Thyroid gland (tissue), 4 donors: ENCODE data around the gene C1orf52. TPM values are rescaled to one million over a fixed set of nuclear protein-coding genes. Genes with fewer than 3 reads are reported as not detected.
"Not testable (repeated sequence)": the region's sequence is repeated elsewhere in the genome, so short reads cannot be mapped to it uniquely, and the experiment has no call there.

Source experiments
- DNase-seq, 2 donors: peaks; one replicate each; pipeline ENCODE4 v3.0.0-alpha.2; 2019
- H3K27ac ChIP-seq, 3 donors: fragments of 200-600 bp; sonication (generic); 1 replicate in 2 of 3; 2 replicates in 1 of 3; pipeline ENCODE4 v1.5.1; 2016 to 2019; ENCODE audit warnings: mild to moderate bottlenecking in 1 of 3, moderate library complexity in 1 of 3
- H3K27me3 ChIP-seq: fragments of 200-600 bp; sonication (generic); one replicate; pipeline ENCODE4 v1.5.1; 2019
- H3K36me3 ChIP-seq, 2 donors: fragments of 200-600 bp; sonication (generic); one replicate each; pipeline ENCODE4 v1.5.1; 2016 to 2019
- H3K4me1 ChIP-seq, 2 donors: fragments of 200-600 bp; sonication (generic); one replicate each; pipeline ENCODE4 v1.5.1; 2017 to 2019
- H3K4me3 ChIP-seq, 3 donors: fragments of 200-600 bp; sonication (generic); replicated peaks in 1 of 3; 1 replicate in 2 of 3; 2 replicates in 1 of 3; pipeline ENCODE4 v1.5.1; 2016; ENCODE audit warnings: mild to moderate bottlenecking in 1 of 3
- H3K9me3 ChIP-seq: fragments of 200-600 bp; sonication (generic); one replicate; pipeline ENCODE4 v1.5.1; 2017
- CTCF ChIP-seq, 6 experiments: fragments of 200-600 bp in 3 of 6; fragments of 450-650 bp in 3 of 6; sonication (generic) in 3 of 6; IDR thresholded peaks; one replicate each; pipeline ENCODE4 v1.5.1; 2016 to 2019; ENCODE audit warnings: antibody characterized with exemption in 6 of 6, mild to moderate bottlenecking in 2 of 6, inconsistent platforms in 1 of 6, moderate library complexity in 1 of 6
- POLR2A ChIP-seq, 2 donors: fragments of 450-650 bp; IDR thresholded peaks; one replicate each; pipeline ENCODE4 v1.6.1; 2017; ENCODE audit warnings: antibody characterized with exemption in 2 of 2, mild to moderate bottlenecking in 2 of 2, moderate library complexity in 1 of 2
- WGBS, 2 donors: methylation state at CpG; one replicate each; pipeline ENCODE4 v1.1.5; 2017; 5-methylcytosine and 5-hydroxymethylcytosine counted together
- intact Hi-C: fragments of 100-400 bp; cut with DNase I; formaldehyde crosslinking; loops from one replicate; pipeline ENCODE4 v1.15.1; 2023
- total RNA-seq, 4 donors: library from RNA; depleted of rRNA; stranded (reverse); fragments of >200 nt; gene quantifications; one replicate each; pipeline ENCODE4 v1.2.3, GENCODE V29; 2016

C1orf52 gene
- total RNA-seq, 4 donors from 2014 or later: 9.0 to 28.7 (median 17.5) TPM

DNA sequence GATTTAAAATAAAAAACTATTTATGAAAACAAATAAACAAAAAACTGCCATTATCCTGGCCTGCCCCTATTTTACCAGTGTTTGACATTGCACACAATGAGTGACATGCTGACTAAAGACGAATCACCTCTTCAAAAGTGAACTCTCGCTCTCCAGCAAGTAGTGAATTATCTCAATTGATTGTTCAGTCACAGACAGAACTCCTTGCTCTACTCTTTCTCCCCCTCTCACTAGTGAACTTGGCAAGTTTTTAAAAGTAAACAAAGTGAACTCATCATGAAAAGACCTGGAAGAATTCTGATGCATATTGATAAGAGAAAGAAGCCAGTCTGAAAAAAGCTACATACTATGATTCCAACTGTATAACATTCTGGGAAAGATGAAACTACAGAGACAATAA, 4.7 kb upstream of the C1orf52 start:
- H3K27me3 ChIP-seq: no peaks in the 10 kb centered on the region
- DNase-seq: no peak
- WGBS, 2 donors: 94 to 98% methylated on average over 2 of the region's 2 CpGs
- H3K4me1 ChIP-seq: no peaks in the 10 kb centered on the region
- TF ChIP-seq CTCF (IDR thresholded peaks at IDR 0.05) (no peak), POLR2A (IDR thresholded peaks at IDR 0.05) (no peak)
- H3K9me3 ChIP-seq: no peaks in the 10 kb centered on the region
- peaks cover 0 to 16% of the 10 kb centered on the region in 2 donors for H3K36me3 ChIP-seq
- no peak overlapping the region for H3K4me3 ChIP-seq
- no peak overlapping the region for H3K27ac ChIP-seq
- intact Hi-C loops: no loop called here

DNA sequence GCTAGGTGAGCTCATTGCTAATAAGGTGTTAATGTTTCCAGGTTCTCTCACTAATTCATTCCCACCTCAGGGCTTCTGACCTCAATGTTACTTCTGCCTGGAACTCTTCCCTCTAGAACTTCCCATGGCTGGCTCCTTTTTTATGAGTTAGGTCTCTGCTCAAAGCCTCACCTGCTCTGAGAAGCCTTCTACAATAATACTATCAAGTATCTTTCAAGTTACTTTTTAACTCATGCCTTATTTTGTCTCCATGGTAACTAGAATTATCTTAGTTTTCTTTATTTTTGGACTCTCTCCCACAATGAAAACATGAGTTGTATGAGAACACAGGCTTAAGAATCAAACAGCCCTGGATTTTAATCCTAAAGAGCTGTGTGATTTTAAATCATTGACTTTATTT, 3.5 kb upstream of the C1orf52 start:
- H3K36me3 ChIP-seq: peaks cover 0 to 9% of the 10 kb centered on the region in 2 donors
- H3K27me3 ChIP-seq: no peaks in the 10 kb centered on the region
- H3K27ac ChIP-seq: no peak overlapping the region
- peaks cover 0 to 7% of the 10 kb centered on the region in 2 donors for H3K4me1 ChIP-seq
- TF ChIP-seq CTCF (IDR thresholded peaks at IDR 0.05) (no peak), POLR2A (IDR thresholded peaks at IDR 0.05) (no peak)
- no peak for DNase-seq
- intact Hi-C loops: no loop called here
- H3K9me3 ChIP-seq: no peaks in the 10 kb centered on the region
- no peak overlapping the region for H3K4me3 ChIP-seq

GRCh38 chr1:85259912-85260274, 431 bp upstream of the C1orf52 start:
- peaks cover 0 to 11% of the 10 kb centered on the region in 2 donors for H3K4me1 ChIP-seq
- peak overlapping the region in 2 of 3 donors; percentile 69 to 87 for H3K4me3 ChIP-seq
- peak; percentile 23 to 26 for DNase-seq
- H3K27ac ChIP-seq: peak overlapping the region; percentile 54 to 82 (median 55)
- no peaks in the 10 kb centered on the region for H3K9me3 ChIP-seq
- peaks cover 3 to 7% of the 10 kb centered on the region in 2 donors for H3K36me3 ChIP-seq
- WGBS, 2 donors: 14% methylated on average over 7 of the region's 7 CpGs
- intact Hi-C loops: loop anchor here (5.0 kb wide), 3 partner anchors 58 to 313 kb away; partner anchors contain the start of gene SYDE2
- TF ChIP-seq CTCF (IDR thresholded peaks at IDR 0.05) (peak in 1 of 6 experiments; percentile 8), POLR2A (IDR thresholded peaks at IDR 0.05) (no peak)
- no peaks in the 10 kb centered on the region for H3K27me3 ChIP-seq

DNA sequence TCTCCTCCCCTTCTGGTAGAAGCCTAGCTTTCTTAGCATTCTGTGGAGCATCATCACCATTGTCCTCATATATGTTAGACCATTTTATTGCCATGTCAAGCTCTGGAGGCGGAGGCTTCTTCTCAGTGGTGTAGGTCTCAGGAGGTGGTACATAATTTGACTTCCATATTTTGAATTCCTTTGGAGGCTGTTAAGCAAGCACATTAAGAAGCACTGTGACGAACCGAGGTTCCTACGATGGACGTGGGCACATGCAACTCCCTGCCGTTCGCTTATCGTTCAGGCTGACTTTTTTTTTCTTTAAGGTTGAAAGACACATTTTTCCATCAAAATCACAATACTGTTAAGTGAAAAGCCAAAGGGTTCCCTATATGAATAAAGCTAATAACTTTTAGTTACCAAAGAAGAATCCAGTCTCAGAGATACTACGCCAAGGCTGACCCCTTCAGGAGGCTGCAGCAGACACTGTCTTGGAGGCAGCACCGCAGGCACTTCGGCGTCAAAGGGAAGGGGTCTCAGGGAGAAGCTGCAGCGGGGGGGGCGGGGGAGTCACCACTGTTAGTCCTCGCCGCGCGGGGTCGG, 835 bp downstream of the C1orf52 start:
- H3K4me3 ChIP-seq: peak overlapping the region; percentile 0 to 87 (median 69)
- intact Hi-C loops: loop anchor here (5.0 kb wide), 3 partner anchors 56 to 311 kb away; partner anchors contain the start of gene SYDE2
- H3K4me1 ChIP-seq: peaks cover 0 to 11% of the 10 kb centered on the region in 2 donors
- H3K36me3 ChIP-seq: peaks cover 3 to 7% of the 10 kb centered on the region in 2 donors
- peak overlapping the region in 1 of 3 donors; percentile 55 for H3K27ac ChIP-seq
- WGBS, 2 donors: 9 to 14% methylated on average over 10 to 13 of the region's 19 CpGs
- no peak for DNase-seq
- no peaks in the 10 kb centered on the region for H3K9me3 ChIP-seq
- no peak for TF ChIP-seq POLR2A (IDR thresholded peaks at IDR 0.05)
- no peak for TF ChIP-seq CTCF (IDR thresholded peaks at IDR 0.05)
- no peaks in the 10 kb centered on the region for H3K27me3 ChIP-seq

DNA sequence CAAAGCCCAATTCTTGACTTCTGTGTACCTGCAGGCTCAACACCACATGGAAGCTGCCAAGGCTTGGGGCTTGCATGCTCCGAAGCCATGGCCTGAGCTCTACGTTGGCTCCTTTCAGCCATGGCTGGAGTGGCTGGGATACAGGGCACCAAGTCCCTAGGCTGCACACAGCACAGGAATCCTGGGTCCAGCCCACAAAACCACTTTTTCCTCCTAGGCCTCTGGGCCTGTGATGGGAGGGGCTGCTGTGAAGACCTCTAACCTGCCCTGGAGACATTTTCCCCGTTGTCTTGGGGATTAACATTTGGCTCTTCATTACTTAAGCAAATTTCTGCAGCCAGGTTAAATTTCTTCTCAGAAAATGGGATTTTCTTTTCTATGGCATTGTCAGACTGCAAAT, 10.4 kb downstream of the C1orf52 start:
- H3K4me3 ChIP-seq, H3K36me3 ChIP-seq, intact Hi-C loops, DNase-seq, H3K27ac ChIP-seq, H3K9me3 ChIP-seq, H3K27me3 ChIP-seq, H3K4me1 ChIP-seq: not testable (repeated sequence)
- 92 to 98% methylated on average over 1 to 3 of the region's 3 CpGs for WGBS, 2 donors
